ENCODE results near the gene KLHL17.
"Not testable (repeated sequence)": the region's sequence is repeated elsewhere in the genome, so short reads cannot be mapped to it uniquely, and the experiment has no call there.

Gene KLHL17

GRCh38 chr1:1001057-1001783 lies 40.8 kb downstream of the KLHL17 start:
- H3K27me3 Mint-ChIP-seq: peaks cover 14% of the 10 kb centered on the region
- peaks cover 4% of the 10 kb centered on the region for H3K36me3 Mint-ChIP-seq
- H3K9me3 Mint-ChIP-seq: no peaks in the 10 kb centered on the region
- peaks cover 16% of the 10 kb centered on the region for H3K4me1 Mint-ChIP-seq
- H3K27ac Mint-ChIP-seq: peak overlapping the region; percentile 92
- peak overlapping the region; percentile 86 for H3K4me3 Mint-ChIP-seq

- H3K27me3 Mint-ChIP-seq: peaks cover 12% of the 10 kb centered on the region
- H3K4me3 Mint-ChIP-seq: no peak overlapping the region
Measured at GRCh38 chr1:1003618-1004419, 43.4 kb downstream of the KLHL17 start.

GRCh38 chr1:1004420-1004779 lies 44.0 kb downstream of the KLHL17 start:
- Mint-ChIP-seq H3K27ac (peak overlapping the region; percentile 86), H3K4me3 (peak overlapping the region; percentile 15)

More at GRCh38 chr1:1003618-1004419, 43.4 kb downstream of the KLHL17 start:
- Mint-ChIP-seq H3K27ac (no peak overlapping the region), H3K9me3 (no peaks in the 10 kb centered on the region), H3K4me1 (peaks cover 16% of the 10 kb centered on the region), H3K36me3 (peaks cover 4% of the 10 kb centered on the region)

GRCh38 chr1:1004780-1005697 lies 44.7 kb downstream of the KLHL17 start:
- Mint-ChIP-seq H3K4me3 (peak overlapping the region; percentile 15), H3K4me1 (peaks cover 19% of the 10 kb centered on the region), H3K27ac (peak overlapping the region; percentile 86), H3K27me3 (peaks cover 12% of the 10 kb centered on the region), H3K36me3 (peaks cover 4% of the 10 kb centered on the region), H3K9me3 (no peaks in the 10 kb centered on the region)

More at GRCh38 chr1:1004420-1004779, 44.0 kb downstream of the KLHL17 start:
- Mint-ChIP-seq H3K9me3 (no peaks in the 10 kb centered on the region), H3K4me1 (peaks cover 19% of the 10 kb centered on the region), H3K27me3 (peaks cover 12% of the 10 kb centered on the region), H3K36me3 (peaks cover 4% of the 10 kb centered on the region)

- no peak overlapping the region for H3K27ac Mint-ChIP-seq
- H3K4me3 Mint-ChIP-seq: no peak overlapping the region
- H3K4me1 Mint-ChIP-seq: peaks cover 16% of the 10 kb centered on the region
- peaks cover 12% of the 10 kb centered on the region for H3K27me3 Mint-ChIP-seq
- H3K9me3 Mint-ChIP-seq: no peaks in the 10 kb centered on the region
- H3K36me3 Mint-ChIP-seq: peaks cover 4% of the 10 kb centered on the region
Measured at GRCh38 chr1:1005774-1006304, 45.5 kb downstream of the KLHL17 start.

GRCh38 chr1:1006305-1007159 lies 46.1 kb downstream of the KLHL17 start:
- no peak overlapping the region for H3K4me3 Mint-ChIP-seq
- H3K27me3 Mint-ChIP-seq: peaks cover 12% of the 10 kb centered on the region
- peaks cover 15% of the 10 kb centered on the region for H3K4me1 Mint-ChIP-seq
- peaks cover 4% of the 10 kb centered on the region for H3K36me3 Mint-ChIP-seq
- H3K9me3 Mint-ChIP-seq: no peaks in the 10 kb centered on the region
- H3K27ac Mint-ChIP-seq: no peak overlapping the region

- not testable (repeated sequence) for H3K27ac Mint-ChIP-seq, H3K4me3 Mint-ChIP-seq, H3K27me3 Mint-ChIP-seq, H3K9me3 Mint-ChIP-seq, H3K36me3 Mint-ChIP-seq
- peaks cover 33% of the 10 kb centered on the region for H3K4me1 Mint-ChIP-seq
Measured at GRCh38 chr1:1010131-1010530, 49.7 kb downstream of the KLHL17 start.

GRCh38 chr1:1011396-1011949 lies 51.1 kb downstream of the KLHL17 start:
- no peak overlapping the region for H3K27ac Mint-ChIP-seq
- H3K27me3 Mint-ChIP-seq: no peaks in the 10 kb centered on the region
- no peaks in the 10 kb centered on the region for H3K36me3 Mint-ChIP-seq
- H3K4me1 Mint-ChIP-seq: peaks cover 28% of the 10 kb centered on the region
- no peaks in the 10 kb centered on the region for H3K9me3 Mint-ChIP-seq
- no peak overlapping the region for H3K4me3 Mint-ChIP-seq

- Mint-ChIP-seq H3K27ac (peak overlapping the region; percentile 85), H3K4me1 (peaks cover 35% of the 10 kb centered on the region), H3K4me3 (peak overlapping the region; percentile 90)
- H3K27me3 Mint-ChIP-seq, H3K36me3 Mint-ChIP-seq, H3K9me3 Mint-ChIP-seq: not testable (repeated sequence)
Measured at GRCh38 chr1:1012736-1013104, 52.3 kb downstream of the KLHL17 start.

GRCh38 chr1:1013105-1013921 lies 52.9 kb downstream of the KLHL17 start, which contains the start of gene ISG15:
TSS of gene ISG15 (plus strand) at chr1:1013497. CDS start at chr1:1013574, 77 bp downstream.
- Mint-ChIP-seq H3K27me3 (no peaks in the 10 kb centered on the region), H3K36me3 (no peaks in the 10 kb centered on the region), H3K4me1 (peaks cover 35% of the 10 kb centered on the region), H3K27ac (peak within 1 kb of the TSS; percentile 91), H3K9me3 (no peaks in the 10 kb centered on the region), H3K4me3 (peak within 1 kb of the TSS; percentile 90)

- peaks cover 33% of the 10 kb centered on the region for H3K4me1 Mint-ChIP-seq
- H3K36me3 Mint-ChIP-seq: no peaks in the 10 kb centered on the region
- H3K27ac Mint-ChIP-seq: peak overlapping the region; percentile 91
- H3K9me3 Mint-ChIP-seq: no peaks in the 10 kb centered on the region
- no peaks in the 10 kb centered on the region for H3K27me3 Mint-ChIP-seq
- peak overlapping the region; percentile 90 for H3K4me3 Mint-ChIP-seq
Measured at GRCh38 chr1:1013922-1014648, 53.7 kb downstream of the KLHL17 start.

GRCh38 chr1:1014799-1015681 lies 54.7 kb downstream of the KLHL17 start:
- Mint-ChIP-seq H3K27ac (peak overlapping the region; percentile 91), H3K4me3 (peak overlapping the region; percentile 90), H3K4me1 (peaks cover 32% of the 10 kb centered on the region), H3K36me3 (no peaks in the 10 kb centered on the region), H3K27me3 (no peaks in the 10 kb centered on the region), H3K9me3 (no peaks in the 10 kb centered on the region)

Measured in activated naive CD4-positive, alpha-beta T cell treated with anti-CD3 and anti-CD28 coated beads, Interleukin-2, amount 50 U/mL, for 24 hours (primary cell).